ENCODE measurements around the gene LRCH3. TPM values are rescaled to one million over a fixed set of nuclear protein-coding genes. Genes with fewer than 3 reads are reported as not detected.
"Not testable (repeated sequence)": the region's sequence is repeated elsewhere in the genome, so short reads cannot be mapped to it uniquely, and the experiment has no call there.

Gene LRCH3
- total and polyA plus RNA-seq, 2 experiments from 2014 or later = 22.5 to 38.5 TPM

DNA sequence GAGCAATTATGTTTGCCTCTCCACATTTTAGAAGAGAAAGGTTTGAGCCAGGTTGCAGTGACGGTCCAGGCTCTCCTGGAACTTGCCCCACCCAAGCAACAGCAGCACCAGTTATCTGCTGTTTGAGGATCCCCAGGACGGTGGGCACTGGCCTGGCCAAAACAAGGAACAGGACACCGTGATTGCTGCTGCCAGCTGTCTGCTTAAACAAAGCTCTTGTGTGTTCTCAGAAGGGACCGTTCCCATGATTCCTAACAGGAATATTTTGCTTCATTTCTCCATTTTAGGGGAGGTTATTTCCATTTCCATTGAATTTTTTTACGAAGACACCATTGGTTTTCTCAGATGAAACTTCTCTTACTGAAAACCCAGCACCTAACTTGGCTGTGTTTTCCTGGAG is 92.5 kb downstream of the LRCH3 start:
- DNase-seq (ENCODE audit: low spot score) = no peak
- Histone ChIP-seq H3K9me2 (replicated peaks; ENCODE audit: insufficient read depth) (no peaks in the 10 kb centered on the region), H3K27ac (no peak overlapping the region), H4K20me1 (ENCODE audit: insufficient read depth, poor library complexity, severe bottlenecking) (no peaks in the 10 kb centered on the region), H3K4me2 (no peak overlapping the region), H3K9me3 (ENCODE audit: low read depth) (no peaks in the 10 kb centered on the region), H3K4me1 (ENCODE audit: insufficient read depth) (no peaks in the 10 kb centered on the region), H3K27me3 (no peaks in the 10 kb centered on the region), H3K4me3 (no peak overlapping the region), H3K36me3 (replicated peaks; ENCODE audit: insufficient read depth, low read depth) (no peaks in the 10 kb centered on the region), H2AFZ (no peak overlapping the region), H3K79me2 (no peaks in the 10 kb centered on the region)
- no peak for TF ChIP-seq EZH2phosphoT487 (IDR thresholded peaks at IDR 0.05; ENCODE audit: low read depth, severe bottlenecking, unreplicated experiment)
- TF ChIP-seq CTCF (IDR thresholded peaks at IDR 0.05; ENCODE audit: poor library complexity) = no peak
- no peak for TF ChIP-seq EZH2 (IDR thresholded peaks at IDR 0.05; ENCODE audit: borderline replicate concordance)
- WGBS (ENCODE audit: low lambda C conversion rate, missing lambda C conversion rate) = 91% methylated on average over 5 of the region's 5 CpGs

DNA sequence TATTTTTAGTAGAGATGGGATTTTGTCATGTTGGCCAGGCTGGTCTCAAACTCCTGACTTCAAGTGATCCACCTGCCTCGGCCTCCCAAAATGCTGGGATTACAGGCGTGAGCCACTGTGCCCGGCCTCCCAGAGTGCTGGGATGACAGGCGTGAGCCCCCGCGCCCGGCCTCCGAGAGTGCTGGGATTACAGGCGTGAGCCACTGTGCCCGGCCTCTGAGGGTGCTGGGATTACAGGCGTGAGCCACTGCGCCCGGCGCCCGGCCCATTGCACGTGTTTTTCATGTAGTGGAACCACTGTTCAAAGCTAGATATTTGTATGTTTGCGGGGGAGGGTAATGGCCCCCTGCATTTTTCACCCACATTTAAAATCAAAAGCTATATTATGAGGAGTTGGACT is 93.3 kb downstream of the LRCH3 start:
- WGBS (ENCODE audit: low lambda C conversion rate, missing lambda C conversion rate) = 93% methylated on average over 17 of the region's 17 CpGs
- not testable (repeated sequence) for DNase-seq (ENCODE audit: low spot score); H3K4me1 ChIP-seq (ENCODE audit: insufficient read depth); H3K4me3 ChIP-seq; H3K4me2 ChIP-seq; H3K9me2 ChIP-seq (replicated peaks; ENCODE audit: insufficient read depth); H2AFZ ChIP-seq; H3K36me3 ChIP-seq (replicated peaks; ENCODE audit: insufficient read depth, low read depth); H3K27me3 ChIP-seq; H3K79me2 ChIP-seq; H3K27ac ChIP-seq; H3K9me3 ChIP-seq (ENCODE audit: low read depth); H4K20me1 ChIP-seq (ENCODE audit: insufficient read depth, poor library complexity, severe bottlenecking)

DNA sequence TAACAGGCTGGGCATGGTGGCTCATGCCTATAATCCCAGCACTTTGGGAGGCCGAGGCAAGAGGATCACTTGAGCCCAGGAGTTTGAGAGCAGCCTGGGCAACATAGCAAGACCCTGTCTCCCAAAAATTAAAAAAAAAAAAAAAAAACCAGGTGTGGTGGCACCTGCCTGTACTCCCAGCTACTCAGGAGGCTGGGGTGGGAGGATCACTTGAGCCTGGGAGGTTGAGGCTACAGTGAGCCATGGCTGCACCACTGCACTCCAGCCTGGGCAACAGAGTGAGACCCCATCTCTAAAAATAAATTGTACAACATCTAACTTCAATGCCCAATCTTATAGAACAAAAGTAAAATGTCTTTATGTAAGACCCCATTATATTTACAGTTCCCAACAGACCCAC is 95.0 kb downstream of the LRCH3 start:
- 91% methylated on average over 1 of the region's 1 CpG for WGBS (ENCODE audit: low lambda C conversion rate, missing lambda C conversion rate)
- H3K27ac ChIP-seq; DNase-seq (ENCODE audit: low spot score): not testable (repeated sequence)

GRCh38 chr3:197887430-197888053 is 96.5 kb downstream of the LRCH3 start:
- not testable (repeated sequence) for H4K20me1 ChIP-seq (ENCODE audit: insufficient read depth, poor library complexity, severe bottlenecking); H3K4me1 ChIP-seq (ENCODE audit: insufficient read depth); H3K9me3 ChIP-seq (ENCODE audit: low read depth); H3K79me2 ChIP-seq; H3K4me3 ChIP-seq; H3K36me3 ChIP-seq (replicated peaks; ENCODE audit: insufficient read depth, low read depth); H3K4me2 ChIP-seq; H3K27ac ChIP-seq; DNase-seq (ENCODE audit: low spot score); H3K27me3 ChIP-seq; H3K9me2 ChIP-seq (replicated peaks; ENCODE audit: insufficient read depth); H2AFZ ChIP-seq
- WGBS (ENCODE audit: low lambda C conversion rate, missing lambda C conversion rate) = 52% methylated on average over 3 of the region's 5 CpGs

More for the DNA sequence above, 95.0 kb downstream of the LRCH3 start:
- not testable (repeated sequence) for H4K20me1 ChIP-seq (ENCODE audit: insufficient read depth, poor library complexity, severe bottlenecking); H3K4me3 ChIP-seq; H3K9me2 ChIP-seq (replicated peaks; ENCODE audit: insufficient read depth); H2AFZ ChIP-seq; H3K27me3 ChIP-seq; H3K36me3 ChIP-seq (replicated peaks; ENCODE audit: insufficient read depth, low read depth); H3K79me2 ChIP-seq; H3K4me1 ChIP-seq (ENCODE audit: insufficient read depth); H3K4me2 ChIP-seq; H3K9me3 ChIP-seq (ENCODE audit: low read depth)

DNA sequence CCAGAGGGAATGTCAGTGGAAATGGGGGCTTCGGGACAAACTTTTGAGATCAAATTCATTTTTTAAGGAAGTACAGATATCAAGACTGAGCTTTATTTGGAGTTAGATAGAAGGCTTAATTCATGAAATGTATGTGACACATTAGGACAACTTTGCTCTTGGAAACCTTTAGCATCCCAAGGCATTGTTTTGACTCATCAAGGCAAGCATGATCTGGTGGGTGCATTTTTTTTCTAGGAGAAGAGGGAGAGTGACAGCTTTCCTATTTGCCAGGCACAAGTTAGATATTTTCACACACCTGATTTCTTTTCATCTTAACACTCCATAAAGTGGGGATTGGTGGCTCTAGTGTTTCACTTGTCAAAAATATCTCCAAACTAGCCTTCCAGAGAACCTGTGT is 97.5 kb downstream of the LRCH3 start:
- no peaks in the 10 kb centered on the region for H3K36me3 ChIP-seq (replicated peaks; ENCODE audit: insufficient read depth, low read depth)
- H2AFZ ChIP-seq = no peak overlapping the region
- peak overlapping the region; percentile 61 for H3K27ac ChIP-seq
- no peak overlapping the region for H3K4me2 ChIP-seq
- no peaks in the 10 kb centered on the region for H3K4me1 ChIP-seq (ENCODE audit: insufficient read depth)
- no peaks in the 10 kb centered on the region for H3K9me2 ChIP-seq (replicated peaks; ENCODE audit: insufficient read depth)
- no peak for DNase-seq (ENCODE audit: low spot score)
- no peaks in the 10 kb centered on the region for H4K20me1 ChIP-seq (ENCODE audit: insufficient read depth, poor library complexity, severe bottlenecking)
- no peaks in the 10 kb centered on the region for H3K9me3 ChIP-seq (ENCODE audit: low read depth)
- H3K79me2 ChIP-seq = no peaks in the 10 kb centered on the region
- 97% methylated on average over 1 of the region's 1 CpG for WGBS (ENCODE audit: low lambda C conversion rate, missing lambda C conversion rate)
- TF ChIP-seq EZH2 (IDR thresholded peaks at IDR 0.05; ENCODE audit: borderline replicate concordance) (no peak), CTCF (IDR thresholded peaks at IDR 0.05; ENCODE audit: poor library complexity) (no peak), EZH2phosphoT487 (IDR thresholded peaks at IDR 0.05; ENCODE audit: low read depth, severe bottlenecking, unreplicated experiment) (no peak)
- no peaks in the 10 kb centered on the region for H3K27me3 ChIP-seq
- H3K4me3 ChIP-seq = no peak overlapping the region

All from hepatocyte (in vitro differentiated cells).